Gastrocnemius medialis (tissue), 4 donors: ENCODE measurements around the gene PRRG4. TPM values are rescaled to one million over a fixed set of nuclear protein-coding genes. Genes with fewer than 3 reads are reported as not detected.

Source experiments
- ATAC-seq, 2 donors: fragments of 150-250 bp; one replicate each; pipeline ENCODE4 v1.9.1; 2016
- DNase-seq, 2 donors: peaks; one replicate each; pipeline ENCODE4 v3.0.0-alpha.2; 2019
- H3K27ac ChIP-seq, 4 donors: fragments of 200-600 bp; sonication (generic); 1 replicate in 1 of 4; 2 replicates in 3 of 4; pipeline ENCODE4 v1.5.1; 2016 to 2018; ENCODE audit warnings: mild to moderate bottlenecking in 2 of 4, moderate library complexity in 1 of 4
- H3K27me3 ChIP-seq, 3 donors: fragments of 200-600 bp; sonication (generic) in 2 of 3; 1 replicate in 1 of 3; 2 replicates in 2 of 3; pipeline versions ENCODE4 v1.5.1 to v1.6.0; 2016 to 2019; ENCODE audit warnings: mild to moderate bottlenecking in 1 of 3, moderate library complexity in 1 of 3
- H3K36me3 ChIP-seq, 2 donors: fragments of 200-600 bp; sonication (generic) in 1 of 2; one replicate each; pipeline ENCODE4 v1.5.1; 2017 to 2018
- H3K4me1 ChIP-seq, 2 donors: fragments of 200-600 bp; sonication (generic) in 1 of 2; one replicate each; pipeline ENCODE4 v1.5.1; 2016 to 2017; ENCODE audit warnings: mild to moderate bottlenecking in 2 of 2
- H3K4me3 ChIP-seq, 4 donors: fragments of 200-600 bp; sonication (generic) in 3 of 4; 1 replicate in 1 of 4; 2 replicates in 3 of 4; pipeline ENCODE4 v1.5.1; 2016 to 2019; ENCODE audit warnings: mild to moderate bottlenecking in 2 of 4
- H3K9me3 ChIP-seq, 3 donors: fragments of 200-600 bp; sonication (generic) in 2 of 3; 1 replicate in 1 of 3; 2 replicates in 2 of 3; pipeline ENCODE4 v1.5.1; 2016 to 2019
- POLR2A ChIP-seq, 2 donors: fragments of 450-650 bp; IDR thresholded peaks; one replicate each; pipeline ENCODE4 v1.6.1; 2017; ENCODE audit warnings: antibody characterized with exemption in 2 of 2, mild to moderate bottlenecking in 2 of 2, moderate library complexity in 2 of 2
- in situ Hi-C, 4 donors: fragments of 200-750 bp; cut with MboI; loops; one replicate each; pipeline versions ENCODE4 v1.15.0 to v1.8.0; 2017; ENCODE audit warnings: low sequenced_read_pairs in 4 of 4
- intact Hi-C: fragments of 100-400 bp; cut with DNase I; formaldehyde crosslinking; loops from one replicate; pipeline ENCODE4 v1.15.1; 2023; ENCODE audit warnings: low total_unique reads
- total RNA-seq, 4 donors: library from RNA; depleted of rRNA; stranded (reverse); fragments of >200 nt; gene quantifications; one replicate each; pipeline versions ENCODE4 v1.1.0 to v1.2.3, GENCODE V29; 2016
- TF ChIP-seq, protein P1 (sequence below), 5 experiments: fragments of 450-650 bp in 3 of 5; fragments of 200-600 bp in 2 of 5; sonication (generic) in 2 of 5; IDR thresholded peaks in 4 of 5; conservative IDR thresholded peaks in 1 of 5; 1 replicate in 4 of 5; 2 replicates in 1 of 5; pipeline ENCODE4 v1.5.1; 2016 to 2019; ENCODE audit warnings: antibody characterized with exemption in 5 of 5, mild to moderate bottlenecking in 3 of 5, moderate library complexity in 3 of 5

Gene PRRG4
- total RNA-seq, 4 donors from 2014 or later, result 0.46 to 1.8 (median 0.75) TPM

DNA sequence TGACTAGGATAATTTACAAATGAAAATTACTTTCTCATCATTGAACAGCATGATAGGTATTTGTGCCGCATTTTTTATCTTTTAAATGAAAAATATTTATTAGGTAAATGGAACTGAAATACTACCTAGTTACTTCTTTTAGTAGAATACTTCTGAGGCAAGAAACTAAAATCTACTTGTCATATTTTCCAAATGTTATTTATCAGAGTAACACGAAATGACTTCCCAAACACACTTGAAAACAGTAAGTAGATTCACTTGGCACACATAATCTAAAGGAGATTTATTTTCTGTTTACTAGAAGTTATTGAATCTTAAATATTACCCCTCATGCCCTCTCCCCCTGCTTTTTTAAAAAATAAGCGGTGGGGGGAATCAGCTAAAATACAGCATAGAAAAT is 65.2 kb downstream of the PRRG4 start:
- Histone ChIP-seq H3K4me1 (peaks cover 18 to 19% of the 10 kb centered on the region in 2 donors), H3K27me3 (no peaks in the 10 kb centered on the region), H3K27ac (peak overlapping the region in 2 of 4 donors; percentile 90 to 91), H3K36me3 (no peaks in the 10 kb centered on the region), H3K9me3 (no peaks in the 10 kb centered on the region), H3K4me3 (peak overlapping the region in 1 of 4 donors; percentile 92)
- TF ChIP-seq, protein P1, sequence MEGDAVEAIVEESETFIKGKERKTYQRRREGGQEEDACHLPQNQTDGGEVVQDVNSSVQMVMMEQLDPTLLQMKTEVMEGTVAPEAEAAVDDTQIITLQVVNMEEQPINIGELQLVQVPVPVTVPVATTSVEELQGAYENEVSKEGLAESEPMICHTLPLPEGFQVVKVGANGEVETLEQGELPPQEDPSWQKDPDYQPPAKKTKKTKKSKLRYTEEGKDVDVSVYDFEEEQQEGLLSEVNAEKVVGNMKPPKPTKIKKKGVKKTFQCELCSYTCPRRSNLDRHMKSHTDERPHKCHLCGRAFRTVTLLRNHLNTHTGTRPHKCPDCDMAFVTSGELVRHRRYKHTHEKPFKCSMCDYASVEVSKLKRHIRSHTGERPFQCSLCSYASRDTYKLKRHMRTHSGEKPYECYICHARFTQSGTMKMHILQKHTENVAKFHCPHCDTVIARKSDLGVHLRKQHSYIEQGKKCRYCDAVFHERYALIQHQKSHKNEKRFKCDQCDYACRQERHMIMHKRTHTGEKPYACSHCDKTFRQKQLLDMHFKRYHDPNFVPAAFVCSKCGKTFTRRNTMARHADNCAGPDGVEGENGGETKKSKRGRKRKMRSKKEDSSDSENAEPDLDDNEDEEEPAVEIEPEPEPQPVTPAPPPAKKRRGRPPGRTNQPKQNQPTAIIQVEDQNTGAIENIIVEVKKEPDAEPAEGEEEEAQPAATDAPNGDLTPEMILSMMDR (IDR thresholded peaks at IDR 0.05 in 4 of 5, conservative IDR thresholded peaks at IDR 0.05 in 1 of 5), result no peak
- no peak for TF ChIP-seq POLR2A (IDR thresholded peaks at IDR 0.05)
- in situ Hi-C loops, result loop anchor here in 1 of 4 donors (10.0 to 25.0 kb wide), 2 partner anchors 140 to 308 kb away; partner anchors contain the start of genes EIF3M and TCP11L1
- no peak for DNase-seq
- no peak for ATAC-seq
- intact Hi-C loops, result loop anchor here (5.0 kb wide), 2 partner anchors 313 to 362 kb away; partner anchors contain the start of genes EIF3M and HIPK3

- in situ Hi-C loops (loop anchor here in 1 of 4 donors (10.0 to 25.0 kb wide), 2 partner anchors 139 to 308 kb away; partner anchors contain the start of genes EIF3M and TCP11L1), intact Hi-C loops (no loop called here)
- peaks cover 18 to 19% of the 10 kb centered on the region in 2 donors for H3K4me1 ChIP-seq
- no peak for ATAC-seq
- no peaks in the 10 kb centered on the region for H3K36me3 ChIP-seq
- DNase-seq, result no peak
- TF ChIP-seq, protein P1 (IDR thresholded peaks at IDR 0.05 in 4 of 5, conservative IDR thresholded peaks at IDR 0.05 in 1 of 5), result no peak
- no peak for TF ChIP-seq POLR2A (IDR thresholded peaks at IDR 0.05)
- H3K9me3 ChIP-seq, result no peaks in the 10 kb centered on the region
- no peak overlapping the region for H3K4me3 ChIP-seq
- H3K27ac ChIP-seq, result no peak overlapping the region
- no peaks in the 10 kb centered on the region for H3K27me3 ChIP-seq
Observed at GRCh38 chr11:32895471-32895870, 65.7 kb downstream of the PRRG4 start.

DNA sequence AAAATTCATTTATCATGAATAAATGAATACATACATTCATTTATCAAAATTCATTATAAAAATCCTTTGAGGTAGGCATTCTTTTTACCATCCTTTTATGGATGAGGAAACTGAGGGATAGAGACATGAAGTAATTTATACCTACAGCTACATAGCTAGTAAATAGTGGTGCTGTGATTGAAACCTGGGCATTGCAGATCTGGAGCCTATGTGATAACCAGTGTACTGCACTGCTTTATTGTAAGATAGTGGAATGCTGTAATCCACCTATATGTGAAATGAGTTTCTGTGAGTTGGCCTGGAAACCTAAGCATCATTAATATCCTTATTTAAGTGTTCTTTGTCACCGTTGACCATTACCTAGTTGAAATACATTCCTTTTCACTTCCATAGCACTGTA is 67.4 kb downstream of the PRRG4 start:
- Histone ChIP-seq H3K27me3 (no peaks in the 10 kb centered on the region), H3K4me3 (no peak overlapping the region), H3K4me1 (peaks cover 10 to 15% of the 10 kb centered on the region in 2 donors), H3K36me3 (no peaks in the 10 kb centered on the region), H3K9me3 (no peaks in the 10 kb centered on the region), H3K27ac (no peak overlapping the region)
- ATAC-seq, result no peak
- no peak for DNase-seq
- in situ Hi-C loops (loop anchor here in 1 of 4 donors (10.0 to 25.0 kb wide), 2 partner anchors 138 to 310 kb away; partner anchors contain the start of genes EIF3M and TCP11L1), intact Hi-C loops (no loop called here)
- no peak for TF ChIP-seq POLR2A (IDR thresholded peaks at IDR 0.05)
- TF ChIP-seq, protein P1 (IDR thresholded peaks at IDR 0.05 in 4 of 5, conservative IDR thresholded peaks at IDR 0.05 in 1 of 5), result no peak

GRCh38 chr11:32899438-32899837 is 69.7 kb downstream of the PRRG4 start:
- no peak for ATAC-seq
- Histone ChIP-seq H3K27me3 (no peaks in the 10 kb centered on the region), H3K4me1 (peaks cover 10 to 12% of the 10 kb centered on the region in 2 donors), H3K4me3 (no peak overlapping the region), H3K27ac (no peak overlapping the region), H3K9me3 (no peaks in the 10 kb centered on the region), H3K36me3 (no peaks in the 10 kb centered on the region)
- DNase-seq, result no peak
- intact Hi-C loops (no loop called here), in situ Hi-C loops (loop anchor here in 1 of 4 donors (10.0 to 25.0 kb wide), 2 partner anchors 135 to 312 kb away; partner anchors contain the start of genes EIF3M and TCP11L1)
- TF ChIP-seq, protein P1 (IDR thresholded peaks at IDR 0.05 in 4 of 5, conservative IDR thresholded peaks at IDR 0.05 in 1 of 5), result no peak
- TF ChIP-seq POLR2A (IDR thresholded peaks at IDR 0.05), result no peak
